SK-N-SH treated with all-trans-retinoic acid at 6 μM for 48 hours (cell line): ENCODE measurements around the gene MRLN.

Experiments
- ATAC-seq: fragments of 200-7000 bp; cut with Tn5 transposase; 3 replicates; pipeline ENCODE4 v1.9.1; 2020; ENCODE audit warnings: mild to moderate bottlenecking, moderate library complexity
- ARNTL ChIP-seq: fragments of 450-650 bp; formaldehyde crosslinking; IDR thresholded peaks from 2 replicates; pipeline ENCODE4 v1.5.0; 2020; ENCODE audit warnings: low read depth, mild to moderate bottlenecking, moderate library complexity, borderline replicate concordance
- ESRRG ChIP-seq: fragments of 250-450 bp; sonication (Bioruptor Pico); IDR thresholded peaks from 2 replicates; pipeline ENCODE4 v1.6.1; 2021; ENCODE audit warnings: mild to moderate bottlenecking
- GLIS3 ChIP-seq: fragments of 250-450 bp; sonication (Bioruptor Pico); IDR thresholded peaks from 2 replicates; pipeline ENCODE4 v1.5.0; 2020; ENCODE audit warnings: mild to moderate bottlenecking, moderate library complexity
- OSR1 ChIP-seq: fragments of 250-450 bp; sonication (Bioruptor Pico); IDR thresholded peaks from 2 replicates; pipeline ENCODE4 v1.8.0; 2022; ENCODE audit warnings: moderate library complexity, mild to moderate bottlenecking, inconsistent platforms
- PPARA ChIP-seq: fragments of 250-450 bp; sonication (Bioruptor Pico); IDR thresholded peaks from 2 replicates; pipeline ENCODE4 v1.5.0; 2020; ENCODE audit warnings: mild to moderate bottlenecking, borderline replicate concordance
- RARB ChIP-seq: fragments of 250-450 bp; sonication (Bioruptor Pico); IDR thresholded peaks from 2 replicates; pipeline ENCODE4 v1.8.0; 2021; ENCODE audit warnings: mild to moderate bottlenecking, moderate library complexity
- SNAI2 ChIP-seq: fragments of 250-450 bp; sonication (Bioruptor Pico); IDR thresholded peaks from 2 replicates; pipeline ENCODE4 v1.5.0; 2020; ENCODE audit warnings: mild to moderate bottlenecking, moderate library complexity
- TCF4 ChIP-seq: fragments of 250-450 bp; sonication (Bioruptor Pico); IDR thresholded peaks from 2 replicates; pipeline ENCODE4 v1.8.0; 2021; ENCODE audit warnings: mild to moderate bottlenecking, moderate library complexity, borderline replicate concordance
- ZC3H10 ChIP-seq: fragments of 250-450 bp; sonication (Bioruptor Pico); IDR thresholded peaks from 2 replicates; pipeline ENCODE4 v1.5.1; 2021; ENCODE audit warnings: mild to moderate bottlenecking, moderate library complexity
- ZNF565 ChIP-seq: fragments of 450-650 bp; formaldehyde crosslinking; conservative IDR thresholded peaks from 2 replicates; pipeline ENCODE4 v1.5.0; 2020; ENCODE audit warnings: low read depth, mild to moderate bottlenecking, moderate library complexity
- ZNF70 ChIP-seq: fragments of 450-650 bp; formaldehyde crosslinking; IDR thresholded peaks from 2 replicates; pipeline ENCODE4 v1.5.0; 2020; ENCODE audit warnings: mild to moderate bottlenecking, moderate library complexity
- TF ChIP-seq, protein P1 (sequence below): fragments of 250-450 bp; sonication (Bioruptor Pico); IDR thresholded peaks from 2 replicates; pipeline ENCODE4 v1.5.1; 2021; ENCODE audit warnings: mild to moderate bottlenecking, moderate library complexity
- TF ChIP-seq, protein P2 (sequence below): fragments of 250-450 bp; sonication (Bioruptor Pico); IDR thresholded peaks from 2 replicates; pipeline ENCODE4 v1.5.1; 2020; ENCODE audit warnings: low read depth, mild to moderate bottlenecking, moderate library complexity
- TF ChIP-seq, protein P3 (sequence below): fragments of 250-450 bp; sonication (Bioruptor Pico); IDR thresholded peaks from 2 replicates; pipeline ENCODE4 v1.8.0; 2021; ENCODE audit warnings: low read depth, mild to moderate bottlenecking, moderate library complexity, borderline replicate concordance
- TF ChIP-seq, protein P4 (sequence below): fragments of 250-450 bp; sonication (Bioruptor Pico); IDR thresholded peaks from 2 replicates; pipeline ENCODE4 v1.8.0; 2020; ENCODE audit warnings: mild to moderate bottlenecking, moderate library complexity, borderline replicate concordance

The MRLN gene

DNA sequence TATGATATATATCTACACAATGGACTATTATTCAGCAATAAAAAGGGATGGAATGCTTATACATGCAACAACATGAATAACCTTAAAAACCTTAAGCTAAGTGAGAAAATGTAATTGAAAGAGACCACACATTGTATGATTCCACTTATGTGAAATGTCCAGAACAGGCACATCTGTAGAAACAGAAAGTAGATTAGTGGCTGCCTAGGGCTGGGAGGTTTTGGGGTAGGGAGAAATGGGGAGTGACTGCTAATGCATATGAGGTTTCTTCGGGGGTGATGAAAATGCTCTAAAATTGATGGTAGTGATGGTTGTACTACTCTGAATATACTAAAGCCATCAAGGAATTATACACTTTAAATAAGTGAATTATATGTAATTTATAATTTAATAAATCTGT is 58.3 kb downstream of the MRLN start:
- no peak for TF ChIP-seq TCF4 (CRISPR knock-in tag)
- TF ChIP-seq RARB: no peak
- TF ChIP-seq, protein P1, sequence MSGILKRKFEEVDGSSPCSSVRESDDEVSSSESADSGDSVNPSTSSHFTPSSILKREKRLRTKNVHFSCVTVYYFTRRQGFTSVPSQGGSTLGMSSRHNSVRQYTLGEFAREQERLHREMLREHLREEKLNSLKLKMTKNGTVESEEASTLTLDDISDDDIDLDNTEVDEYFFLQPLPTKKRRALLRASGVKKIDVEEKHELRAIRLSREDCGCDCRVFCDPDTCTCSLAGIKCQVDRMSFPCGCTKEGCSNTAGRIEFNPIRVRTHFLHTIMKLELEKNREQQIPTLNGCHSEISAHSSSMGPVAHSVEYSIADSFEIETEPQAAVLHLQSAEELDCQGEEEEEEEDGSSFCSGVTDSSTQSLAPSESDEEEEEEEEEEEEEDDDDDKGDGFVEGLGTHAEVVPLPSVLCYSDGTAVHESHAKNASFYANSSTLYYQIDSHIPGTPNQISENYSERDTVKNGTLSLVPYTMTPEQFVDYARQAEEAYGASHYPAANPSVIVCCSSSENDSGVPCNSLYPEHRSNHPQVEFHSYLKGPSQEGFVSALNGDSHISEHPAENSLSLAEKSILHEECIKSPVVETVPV (CRISPR knock-in tag): no peak
- no peak for ATAC-seq

DNA sequence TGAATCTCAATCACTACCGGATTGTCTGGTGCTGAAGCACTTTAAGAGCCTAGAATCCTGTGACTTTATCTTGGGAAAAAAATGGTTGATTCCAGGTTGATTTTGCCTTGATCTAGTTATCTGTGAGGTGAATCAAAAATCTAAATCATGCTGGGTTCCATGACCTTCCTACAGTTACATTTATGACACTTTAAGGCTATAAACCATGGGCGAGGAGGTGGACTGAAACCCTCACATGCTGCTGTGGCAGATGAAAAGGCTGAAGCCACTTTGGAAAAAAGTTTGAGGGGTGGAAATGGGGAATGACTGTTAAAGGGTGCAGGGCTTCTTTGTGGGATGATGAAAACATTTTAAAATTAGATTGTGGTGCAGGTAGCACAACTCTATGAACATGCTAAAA is 61.1 kb downstream of the MRLN start:
- no peak for ATAC-seq
- TF ChIP-seq, protein P2, sequence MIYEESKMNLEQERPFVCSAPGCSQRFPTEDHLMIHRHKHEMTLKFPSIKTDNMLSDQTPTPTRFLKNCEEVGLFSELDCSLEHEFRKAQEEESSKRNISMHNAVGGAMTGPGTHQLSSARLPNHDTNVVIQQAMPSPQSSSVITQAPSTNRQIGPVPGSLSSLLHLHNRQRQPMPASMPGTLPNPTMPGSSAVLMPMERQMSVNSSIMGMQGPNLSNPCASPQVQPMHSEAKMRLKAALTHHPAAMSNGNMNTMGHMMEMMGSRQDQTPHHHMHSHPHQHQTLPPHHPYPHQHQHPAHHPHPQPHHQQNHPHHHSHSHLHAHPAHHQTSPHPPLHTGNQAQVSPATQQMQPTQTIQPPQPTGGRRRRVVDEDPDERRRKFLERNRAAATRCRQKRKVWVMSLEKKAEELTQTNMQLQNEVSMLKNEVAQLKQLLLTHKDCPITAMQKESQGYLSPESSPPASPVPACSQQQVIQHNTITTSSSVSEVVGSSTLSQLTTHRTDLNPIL (CRISPR knock-in tag): no peak
- TF ChIP-seq OSR1 (CRISPR knock-in tag) (no peak), SNAI2 (CRISPR knock-in tag) (no peak)
- TF ChIP-seq, protein P3, sequence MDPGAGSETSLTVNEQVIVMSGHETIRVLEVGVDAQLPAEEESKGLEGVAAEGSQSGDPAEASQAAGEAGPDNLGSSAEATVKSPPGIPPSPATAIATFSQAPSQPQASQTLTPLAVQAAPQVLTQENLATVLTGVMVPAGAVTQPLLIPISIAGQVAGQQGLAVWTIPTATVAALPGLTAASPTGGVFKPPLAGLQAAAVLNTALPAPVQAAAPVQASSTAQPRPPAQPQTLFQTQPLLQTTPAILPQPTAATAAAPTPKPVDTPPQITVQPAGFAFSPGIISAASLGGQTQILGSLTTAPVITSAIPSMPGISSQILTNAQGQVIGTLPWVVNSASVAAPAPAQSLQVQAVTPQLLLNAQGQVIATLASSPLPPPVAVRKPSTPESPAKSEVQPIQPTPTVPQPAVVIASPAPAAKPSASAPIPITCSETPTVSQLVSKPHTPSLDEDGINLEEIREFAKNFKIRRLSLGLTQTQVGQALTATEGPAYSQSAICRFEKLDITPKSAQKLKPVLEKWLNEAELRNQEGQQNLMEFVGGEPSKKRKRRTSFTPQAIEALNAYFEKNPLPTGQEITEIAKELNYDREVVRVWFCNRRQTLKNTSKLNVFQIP (CRISPR knock-in tag): no peak

DNA sequence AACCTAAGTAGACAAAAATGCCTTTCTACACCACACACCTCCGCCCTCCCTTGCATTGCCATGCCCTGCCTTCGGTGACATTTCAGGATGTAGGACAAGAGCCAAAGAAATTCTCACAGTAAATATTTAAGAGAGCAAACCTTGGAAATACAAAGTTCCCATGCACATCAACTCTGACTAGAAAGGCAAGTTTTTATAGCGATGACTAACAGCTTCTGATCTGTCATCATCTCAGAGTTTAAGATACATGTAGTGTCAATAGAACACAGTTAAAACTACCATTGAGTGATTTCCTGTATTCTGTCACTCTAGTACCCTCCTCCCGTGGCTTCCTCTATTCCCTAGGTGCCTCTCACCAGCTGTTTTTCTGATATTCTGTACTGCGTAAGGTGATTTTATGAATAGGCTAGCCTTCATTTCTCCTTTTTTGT is 64.3 kb downstream of the MRLN start:
- ATAC-seq: no peak
- TF ChIP-seq, protein P4, sequence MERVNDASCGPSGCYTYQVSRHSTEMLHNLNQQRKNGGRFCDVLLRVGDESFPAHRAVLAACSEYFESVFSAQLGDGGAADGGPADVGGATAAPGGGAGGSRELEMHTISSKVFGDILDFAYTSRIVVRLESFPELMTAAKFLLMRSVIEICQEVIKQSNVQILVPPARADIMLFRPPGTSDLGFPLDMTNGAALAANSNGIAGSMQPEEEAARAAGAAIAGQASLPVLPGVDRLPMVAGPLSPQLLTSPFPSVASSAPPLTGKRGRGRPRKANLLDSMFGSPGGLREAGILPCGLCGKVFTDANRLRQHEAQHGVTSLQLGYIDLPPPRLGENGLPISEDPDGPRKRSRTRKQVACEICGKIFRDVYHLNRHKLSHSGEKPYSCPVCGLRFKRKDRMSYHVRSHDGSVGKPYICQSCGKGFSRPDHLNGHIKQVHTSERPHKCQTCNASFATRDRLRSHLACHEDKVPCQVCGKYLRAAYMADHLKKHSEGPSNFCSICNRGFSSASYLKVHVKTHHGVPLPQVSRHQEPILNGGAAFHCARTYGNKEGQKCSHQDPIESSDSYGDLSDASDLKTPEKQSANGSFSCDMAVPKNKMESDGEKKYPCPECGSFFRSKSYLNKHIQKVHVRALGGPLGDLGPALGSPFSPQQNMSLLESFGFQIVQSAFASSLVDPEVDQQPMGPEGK (CRISPR knock-in tag): no peak
- TF ChIP-seq ESRRG (CRISPR knock-in tag): no peak
- TF ChIP-seq RARB: no peak
- TF ChIP-seq, protein P1 (CRISPR knock-in tag): no peak
- TF ChIP-seq PPARA: no peak
- TF ChIP-seq, protein P3 (CRISPR knock-in tag): no peak
- no peak for TF ChIP-seq GLIS3 (CRISPR knock-in tag)
- TF ChIP-seq ARNTL (CRISPR knock-in tag): no peak
- TF ChIP-seq ZC3H10: no peak
- no peak for TF ChIP-seq TCF4 (CRISPR knock-in tag)
- TF ChIP-seq, protein P2 (CRISPR knock-in tag): no peak

DNA sequence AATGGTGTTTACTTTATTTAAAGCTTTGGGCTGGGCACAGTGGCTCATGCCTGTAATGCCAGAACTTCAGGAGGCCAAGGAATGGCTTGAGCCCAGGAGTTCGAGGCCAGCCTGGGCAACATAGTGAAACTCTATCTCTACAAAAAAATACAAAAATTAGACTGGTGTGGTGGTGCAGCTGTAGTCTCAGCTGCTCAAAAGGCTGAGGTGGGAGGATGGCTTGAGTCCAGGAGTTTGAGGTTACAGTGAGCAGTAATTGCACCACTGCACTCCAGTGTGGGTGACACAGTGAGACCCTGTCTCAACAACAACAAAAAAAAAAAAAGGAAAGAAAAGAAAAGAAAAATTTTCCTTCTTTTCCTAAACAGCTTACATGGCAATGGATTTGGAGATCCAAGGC is 65.6 kb downstream of the MRLN start:
- no peak for ATAC-seq

More for the DNA sequence above, 65.6 kb downstream of the MRLN start:
- TF ChIP-seq, protein P4 (CRISPR knock-in tag): no peak
- TF ChIP-seq RARB (no peak), ZNF565 (CRISPR knock-in tag) (no peak), ZNF70 (CRISPR knock-in tag) (no peak)
- TF ChIP-seq, all 23 proteins: peak for 0
